Anterior cingulate cortex (tissue), 58 donors: Measurements from ENCODE around the gene UBL7.

ENCODE experiments used
- DNase-seq, 58 donors: peaks; one replicate each; lab custom pipeline; 2025; lab: John Stamatoyannopoulos, UW

Gene UBL7

GRCh38 chr15:74427607-74428441, 33.1 kb downstream of the UBL7 start:
- DNase-seq, result no peak

- peak in 5 of 58 donors; percentile 15 to 49 (median 30) for DNase-seq
Measured at GRCh38 chr15:74426404-74427281, 34.3 kb downstream of the UBL7 start.

- no peak for DNase-seq
Measured at GRCh38 chr15:74425630-74426029, 35.3 kb downstream of the UBL7 start.

GRCh38 chr15:74424901-74425528, 35.9 kb downstream of the UBL7 start:
- DNase-seq, result no peak

GRCh38 chr15:74423431-74424257, 37.3 kb downstream of the UBL7 start:
- DNase-seq, result peak in 9 of 58 donors; percentile 18 to 48 (median 30)

GRCh38 chr15:74422652-74423430, 38.1 kb downstream of the UBL7 start:
- DNase-seq, result peak in 32 of 58 donors; percentile 12 to 79 (median 46)

GRCh38 chr15:74422265-74422651, 38.7 kb downstream of the UBL7 start:
- peak in 6 of 58 donors; percentile 27 to 57 (median 52) for DNase-seq

- peak in 56 of 58 donors; percentile 15 to 96 (median 84) for DNase-seq
Measured at GRCh38 chr15:74421302-74422245, 39.4 kb downstream of the UBL7 start.

GRCh38 chr15:74420193-74420905, 40.6 kb downstream of the UBL7 start:
- peak in 3 of 58 donors; percentile 21 to 51 (median 42) for DNase-seq

- DNase-seq, result no peak
Measured at GRCh38 chr15:74419432-74419831, 41.5 kb downstream of the UBL7 start.

GRCh38 chr15:74418575-74419338, 42.2 kb downstream of the UBL7 start:
- peak in 1 of 58 donors; percentile 35 for DNase-seq

GRCh38 chr15:74417670-74418069, 43.3 kb downstream of the UBL7 start:
- DNase-seq, result no peak

- DNase-seq, result peak in 2 of 58 donors; percentile 19 to 66
Measured at GRCh38 chr15:74417225-74417624, 43.7 kb downstream of the UBL7 start.

GRCh38 chr15:74415966-74416916, 44.7 kb downstream of the UBL7 start:
- DNase-seq, result peak in 3 of 58 donors; percentile 9 to 30 (median 18)
